ENCODE data around the gene MEP1A. TPM values are rescaled to one million over a fixed set of nuclear protein-coding genes. Genes with fewer than 3 reads are reported as not detected.
A peak's percentile ranks its signal among the peaks of the same experiment; 100 is the strongest.
"Not testable (repeated sequence)": the region's sequence is repeated elsewhere in the genome, so short reads cannot be mapped to it uniquely, and the experiment has no call there.

The MEP1A gene
- total RNA-seq, 1 donor from 2014 or later, result 2.6 TPM

- H3K27me3 Mint-ChIP-seq, result peaks cover 6% of the 10 kb centered on the region
- H3K27ac Mint-ChIP-seq, result peak overlapping the region; percentile 26
- no peak overlapping the region for H3K4me3 Mint-ChIP-seq (ENCODE audit: low read depth)
- H3K4me1 Mint-ChIP-seq (ENCODE audit: low read depth), result peaks cover 12% of the 10 kb centered on the region
- peaks cover 2% of the 10 kb centered on the region for H3K36me3 Mint-ChIP-seq (ENCODE audit: insufficient read depth)
- DNase-seq (ENCODE audit: low spot score, unreplicated experiment), result no peak
- peaks cover 21% of the 10 kb centered on the region for H3K9me3 Mint-ChIP-seq (ENCODE audit: low read depth)
- no peak for TF ChIP-seq CTCF (IDR thresholded peaks at IDR 0.05; ENCODE audit: unreplicated experiment)
These were observed 23.4 kb downstream of the MEP1A start for GRCh38 chr6:46816626-46817025.

GRCh38 chr6:46819561-46819960 is 26.4 kb downstream of the MEP1A start:
- Mint-ChIP-seq H3K9me3 (ENCODE audit: low read depth) (no peaks in the 10 kb centered on the region), H3K27ac (peak overlapping the region; percentile 33), H3K4me3 (ENCODE audit: low read depth) (no peak overlapping the region), H3K36me3 (ENCODE audit: insufficient read depth) (peaks cover 2% of the 10 kb centered on the region), H3K4me1 (ENCODE audit: low read depth) (peaks cover 19% of the 10 kb centered on the region), H3K27me3 (peaks cover 6% of the 10 kb centered on the region)
- no peak for TF ChIP-seq CTCF (IDR thresholded peaks at IDR 0.05; ENCODE audit: unreplicated experiment)
- no peak for DNase-seq (ENCODE audit: low spot score, unreplicated experiment)

GRCh38 chr6:46821458-46821881 is 28.3 kb downstream of the MEP1A start:
- Mint-ChIP-seq H3K27ac (no peak overlapping the region), H3K9me3 (ENCODE audit: low read depth) (no peaks in the 10 kb centered on the region), H3K27me3 (peaks cover 6% of the 10 kb centered on the region), H3K36me3 (ENCODE audit: insufficient read depth) (no peaks in the 10 kb centered on the region), H3K4me1 (ENCODE audit: low read depth) (peaks cover 19% of the 10 kb centered on the region), H3K4me3 (ENCODE audit: low read depth) (no peak overlapping the region)
- DNase-seq (ENCODE audit: low spot score, unreplicated experiment), result no peak
- TF ChIP-seq CTCF (IDR thresholded peaks at IDR 0.05; ENCODE audit: unreplicated experiment), result no peak

- peaks cover 15% of the 10 kb centered on the region for H3K4me1 Mint-ChIP-seq (ENCODE audit: low read depth)
- peaks cover 5% of the 10 kb centered on the region for H3K27me3 Mint-ChIP-seq
These were observed 35.8 kb downstream of the MEP1A start for GRCh38 chr6:46828939-46829338.

GRCh38 chr6:46832816-46833215 is 39.6 kb downstream of the MEP1A start:
- Mint-ChIP-seq H3K4me1 (ENCODE audit: low read depth) (peaks cover 13% of the 10 kb centered on the region), H3K36me3 (ENCODE audit: insufficient read depth) (no peaks in the 10 kb centered on the region), H3K9me3 (ENCODE audit: low read depth) (peaks cover 3% of the 10 kb centered on the region), H3K4me3 (ENCODE audit: low read depth) (no peak overlapping the region), H3K27ac (no peak overlapping the region), H3K27me3 (peaks cover 5% of the 10 kb centered on the region)
- no peak for TF ChIP-seq CTCF (IDR thresholded peaks at IDR 0.05; ENCODE audit: unreplicated experiment)
- no peak for DNase-seq (ENCODE audit: low spot score, unreplicated experiment)

More at GRCh38 chr6:46828939-46829338, 35.8 kb downstream of the MEP1A start:
- no peak for TF ChIP-seq CTCF (IDR thresholded peaks at IDR 0.05; ENCODE audit: unreplicated experiment)
- DNase-seq (ENCODE audit: low spot score, unreplicated experiment), result no peak
- no peak overlapping the region for H3K27ac Mint-ChIP-seq
- H3K4me3 Mint-ChIP-seq (ENCODE audit: low read depth), result no peak overlapping the region
- no peaks in the 10 kb centered on the region for H3K36me3 Mint-ChIP-seq (ENCODE audit: insufficient read depth)
- peaks cover 3% of the 10 kb centered on the region for H3K9me3 Mint-ChIP-seq (ENCODE audit: low read depth)

GRCh38 chr6:46834257-46834916 is 41.2 kb downstream of the MEP1A start:
- not testable (repeated sequence) for H3K27me3 Mint-ChIP-seq; H3K27ac Mint-ChIP-seq; H3K9me3 Mint-ChIP-seq (ENCODE audit: low read depth); H3K4me3 Mint-ChIP-seq (ENCODE audit: low read depth); H3K36me3 Mint-ChIP-seq (ENCODE audit: insufficient read depth); DNase-seq (ENCODE audit: low spot score, unreplicated experiment)
- peaks cover 13% of the 10 kb centered on the region for H3K4me1 Mint-ChIP-seq (ENCODE audit: low read depth)

GRCh38 chr6:46834991-46835390 is 41.8 kb downstream of the MEP1A start:
- H3K9me3 Mint-ChIP-seq (ENCODE audit: low read depth); H3K27me3 Mint-ChIP-seq; DNase-seq (ENCODE audit: low spot score, unreplicated experiment); H3K4me3 Mint-ChIP-seq (ENCODE audit: low read depth); H3K36me3 Mint-ChIP-seq (ENCODE audit: insufficient read depth); H3K27ac Mint-ChIP-seq: not testable (repeated sequence)
- H3K4me1 Mint-ChIP-seq (ENCODE audit: low read depth), result peaks cover 11% of the 10 kb centered on the region

Data from progenitor cell of endocrine pancreas (in vitro differentiated cells).